Measurements from ENCODE around the gene PTMA. TPM values are rescaled to one million over a fixed set of nuclear protein-coding genes. Genes with fewer than 3 reads are reported as not detected.
A peak's percentile ranks its signal among the peaks of the same experiment; 100 is the strongest.

PTMA gene
- total and polyA plus RNA-seq, 9 of the 15 experiments (the other 6 are each of a cell fraction or from before 2014, with no cell fraction given) = 429 to 2,322 (median 1,578) TPM

GRCh38 chr2:231706731-231707624 lies 1.3 kb upstream of the PTMA start (continued):
- TF ChIP-seq MGA (IDR thresholded peaks at IDR 0.05) (peak; percentile 71), E2F8 (IDR thresholded peaks at IDR 0.05; ENCODE audit: low read depth, partially characterized antibody) (peak; percentile 58), ZBTB1 (CRISPR knock-in tag; IDR thresholded peaks at IDR 0.05; ENCODE audit: borderline replicate concordance, low read depth) (peak; percentile 3; the same call in 1 of the 2 replicates), NFE2 (IDR thresholded peaks at IDR 0.05; ENCODE audit: low read depth) (0 out of 2 replicates have a peak, but pooled peaks have one; percentile 7), ZNF764 (CRISPR knock-in tag; IDR thresholded peaks at IDR 0.05; ENCODE audit: low read depth) (no peak), ZNF830 (CRISPR knock-in tag; IDR thresholded peaks at IDR 0.05) (no peak), NFXL1 (CRISPR knock-in tag; IDR thresholded peaks at IDR 0.05) (no peak), SRSF3 (IDR thresholded peaks at IDR 0.05; ENCODE audit: insufficient read depth, low read length) (0 out of 2 replicates have a peak, but pooled peaks have one; percentile 44), SRSF9 (IDR thresholded peaks at IDR 0.05; ENCODE audit: borderline replicate concordance, low read depth, low read length) (no peak), ZNF696 (CRISPR knock-in tag; conservative IDR thresholded peaks at IDR 0.05) (no peak), KLF16 (IDR thresholded peaks at IDR 0.05) (no peak), ZNF197 (CRISPR knock-in tag; IDR thresholded peaks at IDR 0.05; ENCODE audit: low read depth) (peak; percentile 82; the same call in 1 of the 2 replicates), IFI16 (CRISPR knock-in tag; IDR thresholded peaks at IDR 0.05) (no peak)

Data from K562 (cell line).